DOHH2 (cell line): Measurements from ENCODE around the gene SLC66A3.

Experiments used
- H3F3A ChIP-seq: fragments of 200-600 bp; sonication (generic), shearing (Covaris generic); 2 replicates; pipeline ENCODE4 v1.6.0; 2016; ENCODE audit warnings: antibody characterized with exemption, mild to moderate bottlenecking; ENCODE audit not compliant: control insufficient read depth, insufficient read depth
- H3K27ac ChIP-seq: fragments of 200-600 bp; sonication (generic); 2 replicates; pipeline ENCODE4 v1.5.1; 2014; ENCODE audit warnings: low read depth, mild to moderate bottlenecking, low read length, moderate library complexity
- H3K27me3 ChIP-seq: fragments of 200-600 bp; sonication (generic); 2 replicates; pipeline ENCODE4 v1.6.1; 2014; ENCODE audit warnings: mild to moderate bottlenecking, low read length, mixed read lengths; ENCODE audit not compliant: control insufficient read depth
- H3K36me3 ChIP-seq: fragments of 200-600 bp; sonication (generic); 2 replicates; pipeline ENCODE4 v1.6.1; 2014; ENCODE audit warnings: mild to moderate bottlenecking, low read length, moderate library complexity, mixed read lengths; ENCODE audit not compliant: control insufficient read depth
- H3K4me1 ChIP-seq: fragments of 200-600 bp; sonication (generic); 2 replicates; pipeline ENCODE4 v1.6.1; 2014; ENCODE audit warnings: mild to moderate bottlenecking, low read length, mixed read lengths; ENCODE audit not compliant: control insufficient read depth
- H3K4me2 ChIP-seq: fragments of 200-600 bp; sonication (generic); 2 replicates; pipeline ENCODE4 v1.6.0; 2014; ENCODE audit warnings: mild to moderate bottlenecking, low read length, moderate library complexity
- H3K4me3 ChIP-seq: fragments of 200-600 bp; sonication (generic); 2 replicates; pipeline ENCODE4 v1.5.1; 2014; ENCODE audit warnings: mild to moderate bottlenecking, low read length, mixed read lengths
- H3K79me2 ChIP-seq: fragments of 200-600 bp; sonication (generic); 2 replicates; pipeline ENCODE4 v1.6.1; 2014; ENCODE audit warnings: mild to moderate bottlenecking, low read length, mixed read lengths; ENCODE audit not compliant: control insufficient read depth
- H3K9me2 ChIP-seq: fragments of 200-600 bp; sonication (generic); replicated peaks from 2 replicates; pipeline ENCODE4 v1.6.1; 2014; ENCODE audit warnings: mild to moderate bottlenecking, low read length, mixed read lengths; ENCODE audit not compliant: control insufficient read depth
- H3K9me3 ChIP-seq: fragments of 200-600 bp; sonication (generic); 2 replicates; pipeline ENCODE4 v1.6.1; 2014; ENCODE audit warnings: antibody characterized with exemption, low read length, mixed read lengths; ENCODE audit not compliant: control insufficient read depth, insufficient read depth
- H4K20me1 ChIP-seq: fragments of 200-600 bp; sonication (generic); 2 replicates; pipeline ENCODE4 v1.6.0; 2014; ENCODE audit warnings: low read depth, mild to moderate bottlenecking, antibody characterized with exemption, low read length, moderate library complexity; ENCODE audit not compliant: control insufficient read depth, insufficient read depth
- EZH2phosphoT487 ChIP-seq: fragments of 200-600 bp; sonication (generic); IDR thresholded peaks from 2 replicates; pipeline ENCODE4 v1.6.1; 2017; ENCODE audit warnings: borderline replicate concordance, mild to moderate bottlenecking, antibody characterized with exemption, low read length, moderate library complexity, mixed read lengths
- TF ChIP-seq, protein P1 (sequence below): fragments of 200-600 bp; sonication (generic); IDR thresholded peaks from one replicate; pipeline ENCODE4 v1.5.1; 2014; ENCODE audit warnings: antibody characterized with exemption, mild to moderate bottlenecking, low read depth, low read length; ENCODE audit not compliant: poor library complexity, severe bottlenecking

SLC66A3 gene

DNA sequence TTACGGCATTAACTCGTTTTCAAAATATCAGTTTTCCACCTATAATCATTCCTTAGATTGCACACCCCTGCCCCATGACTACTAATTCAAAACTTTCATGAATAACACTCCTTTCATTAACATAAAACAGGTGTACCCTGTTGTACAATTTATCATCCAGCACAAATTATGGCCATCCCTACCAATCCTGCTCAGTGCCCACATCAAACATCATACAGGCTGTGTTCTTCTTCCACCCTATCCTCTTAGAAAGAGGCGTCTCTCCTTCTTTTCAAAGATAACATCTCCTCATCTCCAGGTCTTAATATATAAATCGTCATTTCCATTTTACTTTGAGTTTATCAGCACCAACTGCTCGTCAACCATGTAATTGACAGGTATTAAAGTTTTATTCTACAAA lies 67.6 kb downstream of the SLC66A3 start:
- H3K79me2 ChIP-seq = 0 out of 2 replicates have a peak, but pooled peaks cover 2% of the 10 kb centered on the region
- no peaks in the 10 kb centered on the region for H4K20me1 ChIP-seq
- H3K4me1 ChIP-seq = peaks cover 13% of the 10 kb centered on the region
- no peaks in the 10 kb centered on the region for H3K27me3 ChIP-seq
- no peaks in the 10 kb centered on the region for H3K9me3 ChIP-seq
- no peaks in the 10 kb centered on the region for H3K9me2 ChIP-seq
- TF ChIP-seq, protein P1, sequence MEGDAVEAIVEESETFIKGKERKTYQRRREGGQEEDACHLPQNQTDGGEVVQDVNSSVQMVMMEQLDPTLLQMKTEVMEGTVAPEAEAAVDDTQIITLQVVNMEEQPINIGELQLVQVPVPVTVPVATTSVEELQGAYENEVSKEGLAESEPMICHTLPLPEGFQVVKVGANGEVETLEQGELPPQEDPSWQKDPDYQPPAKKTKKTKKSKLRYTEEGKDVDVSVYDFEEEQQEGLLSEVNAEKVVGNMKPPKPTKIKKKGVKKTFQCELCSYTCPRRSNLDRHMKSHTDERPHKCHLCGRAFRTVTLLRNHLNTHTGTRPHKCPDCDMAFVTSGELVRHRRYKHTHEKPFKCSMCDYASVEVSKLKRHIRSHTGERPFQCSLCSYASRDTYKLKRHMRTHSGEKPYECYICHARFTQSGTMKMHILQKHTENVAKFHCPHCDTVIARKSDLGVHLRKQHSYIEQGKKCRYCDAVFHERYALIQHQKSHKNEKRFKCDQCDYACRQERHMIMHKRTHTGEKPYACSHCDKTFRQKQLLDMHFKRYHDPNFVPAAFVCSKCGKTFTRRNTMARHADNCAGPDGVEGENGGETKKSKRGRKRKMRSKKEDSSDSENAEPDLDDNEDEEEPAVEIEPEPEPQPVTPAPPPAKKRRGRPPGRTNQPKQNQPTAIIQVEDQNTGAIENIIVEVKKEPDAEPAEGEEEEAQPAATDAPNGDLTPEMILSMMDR = no peak
- TF ChIP-seq EZH2phosphoT487 = no peak
- H3K4me3 ChIP-seq = no peak overlapping the region
- H3F3A ChIP-seq = peaks cover 2% of the 10 kb centered on the region; the same call in 1 of the 2 replicates
- no peak overlapping the region for H3K4me2 ChIP-seq
- H3K36me3 ChIP-seq = peaks cover 58% of the 10 kb centered on the region
- no peak overlapping the region for H3K27ac ChIP-seq

DNA sequence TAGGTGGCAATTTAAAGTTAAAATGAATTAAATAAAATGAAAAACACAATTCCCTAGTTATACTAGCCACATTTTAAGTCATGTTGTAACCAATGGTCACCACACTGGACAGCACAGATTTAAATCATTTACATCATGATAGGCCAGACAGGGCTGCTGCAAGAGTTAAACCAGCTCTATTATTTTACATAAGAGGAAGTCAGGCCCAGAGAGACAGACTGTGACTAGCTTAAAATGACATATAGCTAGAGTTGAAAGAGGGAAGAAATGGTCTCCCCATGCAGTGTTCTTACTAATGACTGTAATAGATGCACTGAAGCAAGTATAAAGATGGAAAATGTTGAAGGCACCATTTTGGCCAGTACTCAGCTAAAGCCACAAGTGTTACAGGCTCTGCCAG lies 69.6 kb downstream of the SLC66A3 start:
- peaks cover 49% of the 10 kb centered on the region for H3K36me3 ChIP-seq
- 0 out of 2 replicates have a peak overlapping the region, but pooled peaks have one; percentile 5 for H3K4me3 ChIP-seq
- no peaks in the 10 kb centered on the region for H4K20me1 ChIP-seq
- H3K27me3 ChIP-seq = no peaks in the 10 kb centered on the region
- peaks cover 13% of the 10 kb centered on the region for H3K4me1 ChIP-seq
- peaks cover 8% of the 10 kb centered on the region; the same call in 1 of the 2 replicates for H3F3A ChIP-seq
- H3K79me2 ChIP-seq = 0 out of 2 replicates have a peak, but pooled peaks cover 2% of the 10 kb centered on the region
- TF ChIP-seq, protein P1 = no peak
- TF ChIP-seq EZH2phosphoT487 = no peak
- no peaks in the 10 kb centered on the region for H3K9me2 ChIP-seq
- no peaks in the 10 kb centered on the region for H3K9me3 ChIP-seq
- H3K4me2 ChIP-seq = peak overlapping the region; percentile 31; the same call in 1 of the 2 replicates
- peak overlapping the region; percentile 29; the same call in 1 of the 2 replicates for H3K27ac ChIP-seq

DNA sequence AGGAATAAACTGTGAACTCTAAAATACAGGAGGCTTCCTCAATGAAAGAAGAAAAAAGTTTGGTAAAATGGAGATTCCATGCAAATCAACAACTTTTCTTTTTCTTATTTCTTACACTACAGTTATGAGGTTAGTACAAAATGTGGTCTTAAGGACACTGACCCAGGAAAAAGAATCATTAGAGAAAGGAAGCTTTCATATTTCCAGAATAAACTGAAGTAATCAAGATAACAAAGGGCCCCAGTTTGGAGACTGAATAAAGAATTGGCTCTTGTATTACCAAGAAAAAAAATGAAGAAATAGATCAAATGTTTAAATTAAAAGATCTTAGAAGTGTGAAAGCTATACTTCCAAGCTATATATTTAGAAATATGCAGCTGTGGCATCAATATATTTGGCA lies 72.3 kb downstream of the SLC66A3 start:
- H3K36me3 ChIP-seq = peaks cover 42% of the 10 kb centered on the region
- peaks cover 23% of the 10 kb centered on the region for H3K4me1 ChIP-seq
- TF ChIP-seq, protein P1 = no peak
- TF ChIP-seq EZH2phosphoT487 = no peak
- no peak overlapping the region for H3K4me3 ChIP-seq
- H4K20me1 ChIP-seq = no peaks in the 10 kb centered on the region
- peaks cover 12% of the 10 kb centered on the region for H3K79me2 ChIP-seq
- peaks cover 8% of the 10 kb centered on the region; the same call in 1 of the 2 replicates for H3F3A ChIP-seq
- no peaks in the 10 kb centered on the region for H3K9me3 ChIP-seq
- H3K4me2 ChIP-seq = no peak overlapping the region
- no peaks in the 10 kb centered on the region for H3K27me3 ChIP-seq
- no peak overlapping the region for H3K27ac ChIP-seq
- no peaks in the 10 kb centered on the region for H3K9me2 ChIP-seq
